CD4-positive, alpha-beta T cell treated with Interleukin-17A for 1 hour (primary cell): ENCODE data around the gene RAP1A.

ENCODE experiments used
- DNase-seq: peaks from one replicate; pipeline ENCODE4 v3.0.0-alpha.2; 2020

The RAP1A gene

GRCh38 chr1:111619635-111620440 lies at the start of gene RAP1A:
TSS of gene RAP1A (plus strand) at chr1:111619789. CDS start at chr1:111691361, 71,572 bp downstream.
- DNase-seq: peak; percentile 95

GRCh38 chr1:111569913-111570312 lies 49.7 kb upstream of the RAP1A start:
- DNase-seq: no peak

GRCh38 chr1:111570781-111571181 lies 48.8 kb upstream of the RAP1A start:
- peak; percentile 58 for DNase-seq

- DNase-seq: no peak
Observed at GRCh38 chr1:111571239-111571638, 48.4 kb upstream of the RAP1A start.

- DNase-seq: no peak
Observed at GRCh38 chr1:111571987-111572386, 47.6 kb upstream of the RAP1A start.

- DNase-seq: no peak
Observed at GRCh38 chr1:111576547-111576946, 43.0 kb upstream of the RAP1A start.

- DNase-seq: no peak
Observed at GRCh38 chr1:111577814-111578213, 41.8 kb upstream of the RAP1A start.

- no peak for DNase-seq
Observed at GRCh38 chr1:111581166-111581565, 38.4 kb upstream of the RAP1A start.

GRCh38 chr1:111582016-111582415 lies 37.6 kb upstream of the RAP1A start:
- no peak for DNase-seq

GRCh38 chr1:111582644-111583618 lies 36.7 kb upstream of the RAP1A start:
- no peak for DNase-seq

GRCh38 chr1:111585447-111586086 lies 34.0 kb upstream of the RAP1A start:
- DNase-seq: no peak

GRCh38 chr1:111586112-111586511 lies 33.5 kb upstream of the RAP1A start:
- DNase-seq: no peak

GRCh38 chr1:111587509-111588174 lies 31.9 kb upstream of the RAP1A start:
- DNase-seq: no peak

- DNase-seq: no peak
Observed at GRCh38 chr1:111591937-111592336, 27.7 kb upstream of the RAP1A start.

- peak; percentile 89 for DNase-seq
Observed at GRCh38 chr1:111592389-111593361, 26.9 kb upstream of the RAP1A start.

- DNase-seq: no peak
Observed at GRCh38 chr1:111593403-111594305, 25.9 kb upstream of the RAP1A start.

- no peak for DNase-seq
Observed at GRCh38 chr1:111594306-111594693, 25.3 kb upstream of the RAP1A start.

GRCh38 chr1:111595807-111596206 lies 23.8 kb upstream of the RAP1A start:
- no peak for DNase-seq

GRCh38 chr1:111596499-111596898 lies 23.1 kb upstream of the RAP1A start:
- DNase-seq: peak; percentile 81

- no peak for DNase-seq
Observed at GRCh38 chr1:111597426-111597825, 22.2 kb upstream of the RAP1A start.
